K562 (cell line): ENCODE results near the gene FRMD1. TPM values are rescaled to one million over a fixed set of nuclear protein-coding genes. Genes with fewer than 3 reads are reported as not detected.

Source experiments
- ARNT ChIP-seq, 2 experiments: fragments of 450-650 bp; IDR thresholded peaks; 2 replicates each; pipeline ENCODE4 v1.6.1; 2016; ENCODE audit warnings: mild to moderate bottlenecking in 1 of 2
- CAMTA2 ChIP-seq: fragments of 250-450 bp; sonication (Bioruptor Pico); conservative IDR thresholded peaks from 2 replicates; pipeline ENCODE4 v1.5.1; 2022
- CCNT2 ChIP-seq: IDR thresholded peaks from 2 replicates; pipeline ENCODE4 v1.6.1; 2011; ENCODE audit warnings: borderline replicate concordance, low read depth, mild to moderate bottlenecking, moderate library complexity, mixed read lengths, low read length; ENCODE audit not compliant: insufficient read length; ENCODE audit errors: extremely low read depth
- CHD4 ChIP-seq: fragments of 200-600 bp; sonication (generic); IDR thresholded peaks from 3 replicates; pipeline ENCODE4 v1.6.1; 2012; ENCODE audit warnings: low read depth, mild to moderate bottlenecking, mixed read lengths, low read length, inconsistent platforms; ENCODE audit not compliant: insufficient read depth, insufficient replicate concordance, poor library complexity, severe bottlenecking
- CREM ChIP-seq: IDR thresholded peaks from 2 replicates; pipeline ENCODE4 v1.6.1; 2014; ENCODE audit warnings: antibody characterized with exemption, low read depth
- ERF ChIP-seq: fragments of 450-650 bp; formaldehyde crosslinking; IDR thresholded peaks from 2 replicates; pipeline ENCODE4 v1.4.0; 2020; ENCODE audit warnings: mild to moderate bottlenecking, mixed read lengths
- ETV1 ChIP-seq: fragments of 450-650 bp; conservative IDR thresholded peaks from 2 replicates; pipeline ENCODE4 v1.6.1; 2016; ENCODE audit warnings: missing genetic modification characterization, control low read depth, low read depth, missing compliant biosample characterization
- ETV6 ChIP-seq, 3 experiments: fragments of 150-350 bp in 1 of 3; sonication (generic) in 1 of 3; formaldehyde crosslinking in 1 of 3; IDR thresholded peaks; 2 replicates each; pipeline versions ENCODE4 v1.6.1 to v1.8.0; 2014 to 2022; ENCODE audit warnings: borderline replicate concordance in 2 of 3, low read depth in 2 of 3, antibody characterized with exemption in 1 of 3, low read length in 1 of 3, mild to moderate bottlenecking in 1 of 3, missing genetic modification reagents in 1 of 3
- GABPA ChIP-seq: fragments of 200-800 bp; sonication (Bioruptor generic); conservative IDR thresholded peaks from 2 replicates; pipeline ENCODE4 v1.6.1; 2016; ENCODE audit warnings: low read depth, missing genetic modification characterization, missing compliant biosample characterization
- MCM5 ChIP-seq: fragments of 450-650 bp; IDR thresholded peaks from 2 replicates; pipeline ENCODE4 v1.6.1; 2016; ENCODE audit warnings: low read depth
- MEIS2 ChIP-seq: fragments of 450-650 bp; IDR thresholded peaks from 2 replicates; pipeline ENCODE4 v1.6.1; 2014; ENCODE audit warnings: mild to moderate bottlenecking; ENCODE audit not compliant: partially characterized antibody
- PHF21A ChIP-seq: fragments of 450-650 bp; IDR thresholded peaks from 2 replicates; pipeline ENCODE4 v1.6.1; 2017; ENCODE audit warnings: low read depth, borderline replicate concordance
- POU5F1 ChIP-seq: fragments of 150-350 bp; IDR thresholded peaks from 2 replicates; pipeline ENCODE4 v1.6.1; 2014; ENCODE audit warnings: borderline replicate concordance, low read length, low read depth, mild to moderate bottlenecking; ENCODE audit not compliant: partially characterized antibody
- PPARD ChIP-seq: fragments of 250-450 bp; sonication (Bioruptor Pico); IDR thresholded peaks from 2 replicates; pipeline ENCODE4 v1.8.0; 2022; ENCODE audit warnings: inconsistent platforms, mild to moderate bottlenecking, moderate library complexity
- RFX7 ChIP-seq: fragments of 250-450 bp; sonication (Bioruptor Pico); IDR thresholded peaks from 2 replicates; pipeline ENCODE4 v1.5.1; 2021; ENCODE audit warnings: mild to moderate bottlenecking
- SMARCE1 ChIP-seq: fragments of 450-650 bp; IDR thresholded peaks from 2 replicates; pipeline ENCODE4 v1.7.1; 2016; ENCODE audit warnings: mild to moderate bottlenecking
- SREBF1 ChIP-seq: fragments of 150-350 bp; IDR thresholded peaks from 2 replicates; pipeline ENCODE4 v1.6.1; 2014; ENCODE audit warnings: antibody characterized with exemption, low read depth, low read length, borderline replicate concordance
- SUPT5H ChIP-seq: fragments of 450-650 bp; IDR thresholded peaks from 2 replicates; pipeline ENCODE4 v1.6.1; 2016
- ZBTB17 ChIP-seq: fragments of 450-650 bp; formaldehyde crosslinking; IDR thresholded peaks from 2 replicates; pipeline ENCODE4 v1.4.0; 2020; ENCODE audit warnings: mild to moderate bottlenecking
- ZNF436 ChIP-seq: fragments of 250-450, 450-650 bp; sonication (Bioruptor Pico); formaldehyde crosslinking; IDR thresholded peaks from 2 replicates; pipeline ENCODE4 v1.7.0; 2020; ENCODE audit warnings: mild to moderate bottlenecking
- ZNF778 ChIP-seq: fragments of 450-650 bp; formaldehyde crosslinking; IDR thresholded peaks from 2 replicates; pipeline ENCODE4 v1.4.0; 2020; ENCODE audit warnings: mild to moderate bottlenecking, moderate library complexity
- polyA plus RNA-seq, 8 experiments: library from polyadenylated mRNA; depleted of rRNA in 4 of 8; stranded (reverse) in 5 of 8; unstranded in 3 of 8; fragments of >200 nt; fragmentation: Nextera tagmentation in 2 of 8; fragmentation: Illumina TruSeq in 1 of 8; extraction: Ambion mirVana in 2 of 8; extraction: Trizol in 1 of 8; gene quantifications; 2 replicates each; pipeline versions ENCODE4 v1.2.1 to v1.2.3, GENCODE V29; 2011 to 2014; ENCODE audit warnings: inconsistent platforms in 1 of 8, missing spikeins in 1 of 8
- total RNA-seq, 7 experiments: library from RNA; depleted of rRNA in 6 of 7; stranded (reverse); fragments of >200 nt in 6 of 7; fragmentation: Illumina TruSeq in 2 of 7; extraction: Trizol in 2 of 7; gene quantifications; 2 replicates each; pipeline versions ENCODE4 v1.2.1 to v1.2.3, GENCODE V29; 2011 to 2021; ENCODE audit warnings: low replicate concordance in 1 of 7
- TF ChIP-seq, protein P1 (sequence below): fragments of 200-800 bp; sonication (Bioruptor generic); IDR thresholded peaks from 2 replicates; pipeline ENCODE4 v1.6.1; 2017; ENCODE audit warnings: missing genetic modification characterization, missing compliant biosample characterization
- TF ChIP-seq, protein P2 (sequence below), 2 experiments: fragments of 450-650 bp; conservative IDR thresholded peaks; 2 replicates each; pipeline ENCODE4 v1.6.1; 2017; ENCODE audit warnings: mild to moderate bottlenecking in 2 of 2, moderate library complexity in 2 of 2
- TF ChIP-seq, protein P3 (sequence below): fragments of 450-650 bp; IDR thresholded peaks from one replicate; pipeline ENCODE4 v1.6.1; 2018; ENCODE audit warnings: mild to moderate bottlenecking, moderate library complexity; ENCODE audit not compliant: partially characterized antibody

Gene FRMD1
- total and polyA plus RNA-seq, 9 of the 15 experiments (the other 6 are each of a cell fraction or from before 2014, with no cell fraction given): 0.01 to 0.04 (median 0.01) TPM; not detected in 6

DNA sequence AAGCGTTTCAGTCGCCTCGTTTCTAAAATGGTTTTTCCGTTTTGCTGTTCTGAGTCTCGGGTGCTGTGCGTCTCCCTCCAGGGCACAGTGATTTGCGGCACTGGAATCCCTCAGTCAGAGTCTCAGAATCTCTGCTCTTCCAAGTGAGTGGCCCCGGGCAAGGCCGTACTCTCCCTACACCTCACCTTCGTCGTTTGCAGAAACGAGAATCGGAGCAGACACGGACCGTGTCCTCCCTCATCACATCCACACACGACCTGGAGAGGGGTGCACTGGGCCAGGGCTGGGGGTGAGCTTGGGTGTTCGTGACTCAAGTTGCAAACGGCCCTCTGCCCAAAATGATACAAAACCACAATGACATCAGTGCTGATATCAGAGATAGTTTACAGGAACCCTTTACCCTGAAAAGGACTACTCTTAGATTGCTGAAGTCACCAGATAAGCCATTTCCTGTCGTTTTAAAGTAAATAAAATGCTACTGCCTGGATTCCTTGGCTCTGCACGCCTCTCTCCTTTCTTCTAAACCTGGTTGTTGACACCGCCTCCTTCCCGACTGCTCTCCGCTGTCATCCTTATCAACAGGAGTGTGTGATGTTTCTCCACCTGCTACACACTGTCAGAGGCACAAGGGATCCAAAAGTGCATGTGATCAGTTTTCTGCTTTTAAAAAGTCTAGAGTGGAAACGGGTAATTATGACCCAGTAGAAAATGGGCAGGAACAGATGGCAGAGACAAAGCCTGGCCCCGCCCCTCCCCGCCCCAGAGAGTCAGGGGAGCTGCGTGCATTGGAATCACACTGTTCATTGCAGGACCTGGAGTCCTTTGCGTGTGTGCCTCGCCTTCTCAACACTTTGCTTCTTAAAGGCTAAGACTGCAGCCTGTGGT lies 43.1 kb downstream of the FRMD1 start (continued):
- TF ChIP-seq, protein P1, sequence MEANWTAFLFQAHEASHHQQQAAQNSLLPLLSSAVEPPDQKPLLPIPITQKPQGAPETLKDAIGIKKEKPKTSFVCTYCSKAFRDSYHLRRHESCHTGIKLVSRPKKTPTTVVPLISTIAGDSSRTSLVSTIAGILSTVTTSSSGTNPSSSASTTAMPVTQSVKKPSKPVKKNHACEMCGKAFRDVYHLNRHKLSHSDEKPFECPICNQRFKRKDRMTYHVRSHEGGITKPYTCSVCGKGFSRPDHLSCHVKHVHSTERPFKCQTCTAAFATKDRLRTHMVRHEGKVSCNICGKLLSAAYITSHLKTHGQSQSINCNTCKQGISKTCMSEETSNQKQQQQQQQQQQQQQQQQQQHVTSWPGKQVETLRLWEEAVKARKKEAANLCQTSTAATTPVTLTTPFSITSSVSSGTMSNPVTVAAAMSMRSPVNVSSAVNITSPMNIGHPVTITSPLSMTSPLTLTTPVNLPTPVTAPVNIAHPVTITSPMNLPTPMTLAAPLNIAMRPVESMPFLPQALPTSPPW (CRISPR knock-in tag): peak; percentile 23; the same call in 1 of the 2 replicates
- TF ChIP-seq CREM: peak; percentile 93
- no peak for TF ChIP-seq PPARD (CRISPR knock-in tag)
- TF ChIP-seq ETV6 (IDR thresholded peaks at IDR 0.05; ENCODE audit: borderline replicate concordance in 1 of 2, low read depth in 2 of 2, low read length in 1 of 2): no peak
- no peak for TF ChIP-seq ETV6 (CRISPR knock-in tag; IDR thresholded peaks at IDR 0.05; ENCODE audit: borderline replicate concordance)
- peak; percentile 58; the same call in 1 of the 2 replicates for TF ChIP-seq ETV1 (tag)
- TF ChIP-seq ZNF778 (CRISPR knock-in tag): no peak
- no peak for TF ChIP-seq SREBF1
- TF ChIP-seq PHF21A: no peak
- TF ChIP-seq ARNT (IDR thresholded peaks at IDR 0.05): 0 out of 4 replicates have a peak, but pooled peaks of 1 of the 2 experiments have one; percentile 45
- no peak for TF ChIP-seq MCM5
- TF ChIP-seq, protein P2, sequence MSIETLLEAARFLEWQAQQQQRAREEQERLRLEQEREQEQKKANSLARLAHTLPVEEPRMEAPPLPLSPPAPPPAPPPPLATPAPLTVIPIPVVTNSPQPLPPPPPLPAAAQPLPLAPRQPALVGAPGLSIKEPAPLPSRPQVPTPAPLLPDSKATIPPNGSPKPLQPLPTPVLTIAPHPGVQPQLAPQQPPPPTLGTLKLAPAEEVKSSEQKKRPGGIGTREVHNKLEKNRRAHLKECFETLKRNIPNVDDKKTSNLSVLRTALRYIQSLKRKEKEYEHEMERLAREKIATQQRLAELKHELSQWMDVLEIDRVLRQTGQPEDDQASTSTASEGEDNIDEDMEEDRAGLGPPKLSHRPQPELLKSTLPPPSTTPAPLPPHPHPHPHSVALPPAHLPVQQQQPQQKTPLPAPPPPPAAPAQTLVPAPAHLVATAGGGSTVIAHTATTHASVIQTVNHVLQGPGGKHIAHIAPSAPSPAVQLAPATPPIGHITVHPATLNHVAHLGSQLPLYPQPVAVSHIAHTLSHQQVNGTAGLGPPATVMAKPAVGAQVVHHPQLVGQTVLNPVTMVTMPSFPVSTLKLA (conservative IDR thresholded peaks at IDR 0.05): peak in 1 of 2 experiments; percentile 68; a peak in 3 of 4 replicates
- TF ChIP-seq SMARCE1: peak; percentile 89
- TF ChIP-seq, protein P3, sequence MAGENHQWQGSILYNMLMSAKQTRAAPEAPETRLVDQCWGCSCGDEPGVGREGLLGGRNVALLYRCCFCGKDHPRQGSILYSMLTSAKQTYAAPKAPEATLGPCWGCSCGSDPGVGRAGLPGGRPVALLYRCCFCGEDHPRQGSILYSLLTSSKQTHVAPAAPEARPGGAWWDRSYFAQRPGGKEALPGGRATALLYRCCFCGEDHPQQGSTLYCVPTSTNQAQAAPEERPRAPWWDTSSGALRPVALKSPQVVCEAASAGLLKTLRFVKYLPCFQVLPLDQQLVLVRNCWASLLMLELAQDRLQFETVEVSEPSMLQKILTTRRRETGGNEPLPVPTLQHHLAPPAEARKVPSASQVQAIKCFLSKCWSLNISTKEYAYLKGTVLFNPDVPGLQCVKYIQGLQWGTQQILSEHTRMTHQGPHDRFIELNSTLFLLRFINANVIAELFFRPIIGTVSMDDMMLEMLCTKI: no peak
- TF ChIP-seq CHD4: no peak
- no peak for TF ChIP-seq ERF (CRISPR knock-in tag)
- no peak for TF ChIP-seq POU5F1
- TF ChIP-seq ZBTB17 (CRISPR knock-in tag): peak; percentile 45; the same call in 1 of the 2 replicates
- no peak for TF ChIP-seq CAMTA2 (CRISPR knock-in tag)
- TF ChIP-seq GABPA (tag): peak; percentile 63
- TF ChIP-seq RFX7 (CRISPR knock-in tag): no peak
- peak; percentile 42 for TF ChIP-seq CCNT2
- peak; percentile 50 for TF ChIP-seq MEIS2
- no peak for TF ChIP-seq SUPT5H
- no peak for TF ChIP-seq ZNF436 (CRISPR knock-in tag)
